Measurements from ENCODE around the gene ZBTB8B. TPM values are rescaled to one million over a fixed set of nuclear protein-coding genes. Genes with fewer than 3 reads are reported as not detected.

Gene ZBTB8B
- total RNA-seq, 1 donor from 2014 or later: 0.08 TPM

DNA sequence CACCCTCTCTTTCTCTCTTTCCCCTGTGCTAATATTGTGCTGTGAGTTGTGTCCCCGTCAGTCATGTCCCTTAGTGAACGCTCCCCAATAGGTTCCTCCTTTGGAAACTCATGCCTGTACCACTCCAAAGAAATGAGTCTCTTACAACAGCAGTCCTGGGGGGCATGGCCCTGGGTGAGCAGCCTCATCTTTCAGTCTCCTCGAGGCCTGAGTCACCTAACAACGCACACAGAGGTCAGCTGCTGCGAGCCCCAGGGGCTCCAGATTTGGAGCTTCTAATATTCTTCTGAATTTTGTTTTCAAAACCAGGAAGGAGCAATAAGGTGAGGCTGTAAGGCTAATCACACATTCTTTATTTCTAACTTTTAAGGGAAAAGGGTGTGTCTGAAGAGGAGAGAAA lies 43.9 kb downstream of the ZBTB8B start:
- H3K36me3 Mint-ChIP-seq (ENCODE audit: unreplicated experiment): no peaks in the 10 kb centered on the region
- TF ChIP-seq, protein P1, sequence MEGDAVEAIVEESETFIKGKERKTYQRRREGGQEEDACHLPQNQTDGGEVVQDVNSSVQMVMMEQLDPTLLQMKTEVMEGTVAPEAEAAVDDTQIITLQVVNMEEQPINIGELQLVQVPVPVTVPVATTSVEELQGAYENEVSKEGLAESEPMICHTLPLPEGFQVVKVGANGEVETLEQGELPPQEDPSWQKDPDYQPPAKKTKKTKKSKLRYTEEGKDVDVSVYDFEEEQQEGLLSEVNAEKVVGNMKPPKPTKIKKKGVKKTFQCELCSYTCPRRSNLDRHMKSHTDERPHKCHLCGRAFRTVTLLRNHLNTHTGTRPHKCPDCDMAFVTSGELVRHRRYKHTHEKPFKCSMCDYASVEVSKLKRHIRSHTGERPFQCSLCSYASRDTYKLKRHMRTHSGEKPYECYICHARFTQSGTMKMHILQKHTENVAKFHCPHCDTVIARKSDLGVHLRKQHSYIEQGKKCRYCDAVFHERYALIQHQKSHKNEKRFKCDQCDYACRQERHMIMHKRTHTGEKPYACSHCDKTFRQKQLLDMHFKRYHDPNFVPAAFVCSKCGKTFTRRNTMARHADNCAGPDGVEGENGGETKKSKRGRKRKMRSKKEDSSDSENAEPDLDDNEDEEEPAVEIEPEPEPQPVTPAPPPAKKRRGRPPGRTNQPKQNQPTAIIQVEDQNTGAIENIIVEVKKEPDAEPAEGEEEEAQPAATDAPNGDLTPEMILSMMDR (IDR thresholded peaks at IDR 0.05): no peak
- H3K27ac Mint-ChIP-seq (ENCODE audit: unreplicated experiment): no peak overlapping the region
- H3K4me3 Mint-ChIP-seq (ENCODE audit: unreplicated experiment): no peak overlapping the region
- H3K4me1 Mint-ChIP-seq (ENCODE audit: unreplicated experiment): peaks cover 3% of the 10 kb centered on the region
- no peaks in the 10 kb centered on the region for H3K27me3 Mint-ChIP-seq (ENCODE audit: unreplicated experiment)
- no peaks in the 10 kb centered on the region for H3K9me3 Mint-ChIP-seq (ENCODE audit: unreplicated experiment)
- DNase-seq (ENCODE audit: extremely low spot score, unreplicated experiment): no peak

DNA sequence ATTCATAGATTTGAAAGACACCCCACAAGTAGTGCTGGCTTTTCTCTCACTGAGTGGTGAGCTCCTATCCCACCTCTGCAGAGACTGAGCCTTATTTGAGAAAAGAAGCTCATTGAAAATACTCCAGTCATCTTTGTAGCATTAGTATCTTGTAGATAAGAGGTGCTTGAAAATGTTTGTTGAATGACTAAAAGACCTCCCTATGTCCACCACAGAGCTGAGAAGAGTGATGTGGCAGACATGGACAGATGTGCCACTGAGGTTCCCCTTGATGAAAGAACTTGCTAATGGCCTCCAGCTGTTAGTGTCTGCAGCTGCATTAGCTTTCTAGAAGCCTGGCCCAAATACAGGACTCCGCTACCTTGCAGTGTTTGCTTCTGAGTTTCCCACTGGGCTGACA lies 45.1 kb downstream of the ZBTB8B start:
- Mint-ChIP-seq H3K36me3 (ENCODE audit: unreplicated experiment) (no peaks in the 10 kb centered on the region), H3K9me3 (ENCODE audit: unreplicated experiment) (no peaks in the 10 kb centered on the region), H3K27me3 (ENCODE audit: unreplicated experiment) (no peaks in the 10 kb centered on the region), H3K4me1 (ENCODE audit: unreplicated experiment) (peaks cover 3% of the 10 kb centered on the region), H3K4me3 (ENCODE audit: unreplicated experiment) (no peak overlapping the region), H3K27ac (ENCODE audit: unreplicated experiment) (no peak overlapping the region)
- TF ChIP-seq, protein P1 (IDR thresholded peaks at IDR 0.05): no peak
- DNase-seq (ENCODE audit: extremely low spot score, unreplicated experiment): no peak

Other genes starting within 250 kb of the ZBTB8B start
- 27.9 and 30.7 TPM in 2 replicates for gene TMEM234, start 242.7 kb upstream of the ZBTB8B start, total RNA-seq
- 159 and 163 TPM in 2 replicates for gene EIF3I, start 242.7 kb upstream of the ZBTB8B start, total RNA-seq
- gene FAM167B, start 217.8 kb upstream of the ZBTB8B start, total RNA-seq: 2.7 and 2.8 TPM in 2 replicates
- gene LCK, start 213.8 kb upstream of the ZBTB8B start, total RNA-seq: not detected in 2 replicates
- 77.5 and 79.2 TPM in 2 replicates for gene HDAC1, start 173.0 kb upstream of the ZBTB8B start, total RNA-seq
- 169 TPM in 2 replicates for gene MARCKSL1, start 128.8 kb upstream of the ZBTB8B start, total RNA-seq
- gene FAM229A, start 102.6 kb upstream of the ZBTB8B start, total RNA-seq: 8.5 and 8.8 TPM in 2 replicates
- 3.5 and 4.4 TPM in 2 replicates for gene TSSK3, start 102.5 kb upstream of the ZBTB8B start, total RNA-seq
- gene BSDC1, start 70.6 kb upstream of the ZBTB8B start, total RNA-seq: 71.2 and 77.4 TPM in 2 replicates
- gene ZBTB8A, start 74.4 kb downstream of the ZBTB8B start, total RNA-seq: 10.7 and 11.5 TPM in 2 replicates
- gene ZBTB8OS, start 185.5 kb downstream of the ZBTB8B start, total RNA-seq: 33.2 and 37.0 TPM in 2 replicates
- 244 and 254 TPM in 2 replicates for gene RBBP4, start 186.1 kb downstream of the ZBTB8B start, total RNA-seq
- 23.0 and 24.6 TPM in 2 replicates for gene SYNC, start 237.7 kb downstream of the ZBTB8B start, total RNA-seq

Data from osteocyte (in vitro differentiated cells).